OCI-LY1 (cell line): ENCODE measurements around the gene PARD3B.

Experiments used
- CTCF ChIP-seq: fragments of 200-600 bp; sonication (generic), shearing (Covaris generic); IDR thresholded peaks from 2 replicates; pipeline ENCODE4 v1.5.1; 2017; ENCODE audit warnings: mild to moderate bottlenecking, antibody characterized with exemption, low read length, moderate library complexity, mixed read lengths
- EZH2 ChIP-seq: fragments of 200-600 bp; sonication (generic), shearing (Covaris generic); IDR thresholded peaks from 2 replicates; pipeline ENCODE4 v1.8.0; 2017; ENCODE audit warnings: borderline replicate concordance, mixed run types, mild to moderate bottlenecking, antibody characterized with exemption, low read length, moderate library complexity, mixed read lengths

GRCh38 chr2:204808494-204808893, 263.2 kb downstream of the PARD3B start:
- TF ChIP-seq CTCF (no peak), EZH2 (no peak)
